AG04450 (cell line): ENCODE results near the gene SORL1. TPM values are rescaled to one million over a fixed set of nuclear protein-coding genes. Genes with fewer than 3 reads are reported as not detected.

Experiments
- CTCF ChIA-PET: fragments of 300-600, 350-600 bp; formaldehyde crosslinking; extraction: SDS; loops from one replicate; lab custom pipeline; 2022; ENCODE audit warnings: antibody characterized with exemption, inconsistent platforms; lab: Charles Lee
- POLR2A ChIA-PET: fragments of 350-600 bp; formaldehyde crosslinking; extraction: SDS; loops from one replicate; lab custom pipeline; 2021; ENCODE audit warnings: antibody characterized with exemption, inconsistent platforms; lab: Yijun Ruan, JAX
- DNase-seq: peaks from one replicate; pipeline ENCODE4 v3.0.0-alpha.2; 2011; ENCODE audit warnings: low read depth, low spot score
- H3K27ac ChIP-seq: one replicate; pipeline ENCODE4 v1.5.1; 2012; ENCODE audit warnings: low read depth, low read length, control low read depth
- H3K27me3 ChIP-seq: one replicate; pipeline ENCODE4 v1.6.0; 2012; ENCODE audit warnings: low read length; ENCODE audit not compliant: control insufficient read depth, insufficient read depth
- H3K4me3 ChIP-seq: 2 replicates; pipeline ENCODE4 v1.5.1; 2011; ENCODE audit warnings: mild to moderate bottlenecking, low read depth, low read length, control low read depth
- H3K9me3 ChIP-seq: 2 replicates; pipeline ENCODE4 v1.5.1; 2012; ENCODE audit warnings: low read length; ENCODE audit not compliant: control insufficient read depth, insufficient read depth
- polyA plus RNA-seq: library from polyadenylated mRNA; depleted of rRNA; stranded (reverse); fragments of >200 nt; gene quantifications from 2 replicates; pipeline ENCODE4 v1.2.3, GENCODE V29; 2011
- TF ChIP-seq, protein P1 (sequence below): IDR thresholded peaks from 2 replicates; pipeline ENCODE4 v1.5.1; 2011; ENCODE audit warnings: low read depth, low read length, control low read depth, inconsistent platforms

SORL1 gene
- polyA plus RNA-seq, 1 experiment = 5.4 TPM

DNA sequence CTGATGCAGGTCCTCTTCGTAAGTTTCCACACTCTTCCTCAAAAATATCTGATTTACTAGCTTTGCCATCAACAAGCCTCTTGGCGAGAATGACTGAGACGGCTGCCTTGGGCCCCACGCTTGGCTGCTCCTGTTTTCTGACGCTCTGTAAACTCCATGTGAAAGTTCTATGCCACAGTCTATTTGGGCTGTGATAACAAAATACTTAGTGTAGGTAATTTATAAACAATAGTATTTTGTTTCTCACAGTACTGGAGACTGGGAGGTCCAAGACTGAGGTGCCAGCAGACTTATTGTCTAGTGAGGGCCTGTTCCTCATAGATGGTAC, 123.8 kb downstream of the SORL1 start:
- CTCF ChIA-PET = no interaction called here
- Histone ChIP-seq H3K27me3 (peaks cover 8% of the 10 kb centered on the region), H3K27ac (no peak overlapping the region), H3K4me3 (no peak overlapping the region), H3K9me3 (peaks cover 3% of the 10 kb centered on the region; the same call in 1 of the 2 replicates)
- DNase-seq = no peak
- TF ChIP-seq, protein P1, sequence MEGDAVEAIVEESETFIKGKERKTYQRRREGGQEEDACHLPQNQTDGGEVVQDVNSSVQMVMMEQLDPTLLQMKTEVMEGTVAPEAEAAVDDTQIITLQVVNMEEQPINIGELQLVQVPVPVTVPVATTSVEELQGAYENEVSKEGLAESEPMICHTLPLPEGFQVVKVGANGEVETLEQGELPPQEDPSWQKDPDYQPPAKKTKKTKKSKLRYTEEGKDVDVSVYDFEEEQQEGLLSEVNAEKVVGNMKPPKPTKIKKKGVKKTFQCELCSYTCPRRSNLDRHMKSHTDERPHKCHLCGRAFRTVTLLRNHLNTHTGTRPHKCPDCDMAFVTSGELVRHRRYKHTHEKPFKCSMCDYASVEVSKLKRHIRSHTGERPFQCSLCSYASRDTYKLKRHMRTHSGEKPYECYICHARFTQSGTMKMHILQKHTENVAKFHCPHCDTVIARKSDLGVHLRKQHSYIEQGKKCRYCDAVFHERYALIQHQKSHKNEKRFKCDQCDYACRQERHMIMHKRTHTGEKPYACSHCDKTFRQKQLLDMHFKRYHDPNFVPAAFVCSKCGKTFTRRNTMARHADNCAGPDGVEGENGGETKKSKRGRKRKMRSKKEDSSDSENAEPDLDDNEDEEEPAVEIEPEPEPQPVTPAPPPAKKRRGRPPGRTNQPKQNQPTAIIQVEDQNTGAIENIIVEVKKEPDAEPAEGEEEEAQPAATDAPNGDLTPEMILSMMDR = no peak
- POLR2A ChIA-PET = no interaction called here

DNA sequence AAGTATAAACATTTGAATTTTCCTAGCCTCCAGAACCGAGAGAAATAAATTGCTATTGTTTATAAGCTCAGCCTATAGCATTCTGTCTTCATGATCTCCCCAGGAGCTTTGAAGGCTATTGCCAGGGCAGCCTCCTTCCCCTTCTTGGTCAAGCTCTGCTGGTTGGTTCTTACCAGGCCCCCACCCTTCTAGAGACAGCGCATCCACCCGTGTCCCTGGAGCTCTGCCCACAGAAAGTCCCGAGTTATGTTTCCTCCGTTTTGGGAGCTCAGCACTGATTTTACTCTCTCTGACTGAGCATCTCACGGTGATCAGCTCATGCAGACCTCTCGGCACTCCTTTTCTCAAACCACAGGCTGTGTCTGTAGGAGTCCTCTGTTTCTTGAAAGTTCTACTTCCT, 124.4 kb downstream of the SORL1 start:
- TF ChIP-seq, protein P1 = no peak
- DNase-seq = no peak
- ChIA-PET CTCF (interaction anchor here (1.9 kb wide), 1 partner anchor 15 kb away, joined by 10 read pairs; no protein-coding TSS in a partner anchor), POLR2A (no interaction called here)
- H3K4me3 ChIP-seq = no peak overlapping the region
- H3K9me3 ChIP-seq = peaks cover 3% of the 10 kb centered on the region; the same call in 1 of the 2 replicates
- H3K27me3 ChIP-seq = peaks cover 8% of the 10 kb centered on the region
- H3K27ac ChIP-seq = no peak overlapping the region

DNA sequence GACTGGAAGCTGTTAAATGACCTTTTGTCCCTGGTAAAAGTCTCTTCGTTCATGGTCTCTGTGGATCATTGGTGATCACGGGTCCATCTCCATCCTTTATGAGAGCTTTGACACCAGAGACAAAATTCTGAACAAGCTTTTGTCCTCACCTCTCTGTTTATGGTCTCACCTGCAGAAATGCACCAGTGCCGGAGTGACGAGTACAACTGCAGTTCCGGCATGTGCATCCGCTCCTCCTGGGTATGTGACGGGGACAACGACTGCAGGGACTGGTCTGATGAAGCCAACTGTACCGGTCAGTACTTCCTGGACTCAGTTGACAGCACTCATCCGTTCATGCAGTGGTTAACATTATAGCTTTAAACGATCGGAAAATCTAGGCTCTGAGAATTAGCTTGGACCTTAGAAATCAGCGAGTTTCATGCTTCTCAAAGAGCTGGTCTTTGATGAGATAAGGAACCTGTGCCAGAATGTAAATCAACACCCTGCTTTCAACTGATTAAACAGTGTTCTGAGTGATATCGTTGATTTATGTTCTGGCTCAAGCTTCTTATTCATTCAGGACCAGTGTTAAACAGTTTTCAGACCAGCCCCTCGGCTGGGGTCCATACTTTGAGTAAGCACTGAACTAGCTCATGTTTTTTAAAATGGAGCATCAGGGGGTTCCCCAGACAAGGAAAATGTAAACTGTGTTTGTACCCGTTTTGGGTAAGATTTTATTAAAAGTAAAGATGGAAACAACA, 125.2 kb downstream of the SORL1 start:
- H3K9me3 ChIP-seq = peaks cover 3% of the 10 kb centered on the region; the same call in 1 of the 2 replicates
- no peak overlapping the region for H3K27ac ChIP-seq
- no peak for DNase-seq
- no peak overlapping the region for H3K4me3 ChIP-seq
- CTCF ChIA-PET = interaction anchor here (0.5 to 1.9 kb wide), 3 partner anchors 14 to 540 kb away, joined by 3 to 10 read pairs (median 3); no protein-coding TSS in a partner anchor
- H3K27me3 ChIP-seq = peaks cover 6% of the 10 kb centered on the region
- TF ChIP-seq, protein P1 = no peak
- POLR2A ChIA-PET = no interaction called here

DNA sequence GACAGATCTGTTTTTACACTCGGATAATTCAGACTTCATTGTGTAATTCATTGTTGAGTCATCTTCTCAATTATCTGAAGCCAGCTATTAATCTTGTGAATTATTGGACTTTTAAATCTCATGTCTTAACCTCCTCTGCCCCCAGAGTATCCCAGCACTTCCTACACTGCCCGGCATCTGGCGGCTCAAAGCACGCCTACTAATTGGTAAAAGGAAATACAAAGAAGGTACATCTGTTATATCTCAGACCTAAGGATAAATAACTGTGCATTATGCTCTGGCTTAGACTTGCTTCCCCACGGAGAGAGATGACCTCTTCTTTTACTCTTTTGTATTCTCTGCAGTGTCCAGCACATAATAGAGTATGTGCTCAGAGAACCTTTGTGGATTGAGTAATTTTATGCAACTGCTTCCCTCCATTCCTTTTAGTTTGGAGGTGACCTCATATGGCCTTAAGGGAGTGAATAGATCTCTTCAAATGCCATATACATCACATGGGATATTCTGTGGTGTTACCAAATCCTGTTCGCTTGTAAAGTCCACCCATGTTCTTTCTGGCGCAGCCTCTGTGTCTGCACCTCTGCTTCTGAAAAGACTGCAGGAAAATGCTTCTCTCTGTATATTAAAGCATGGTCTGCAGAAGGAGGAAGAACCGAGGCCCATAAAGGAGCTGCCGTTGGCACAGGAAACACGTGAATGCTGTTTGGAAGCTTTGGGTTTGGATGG, 126.3 kb downstream of the SORL1 start:
- CTCF ChIA-PET = interaction anchor here (0.7 to 1.9 kb wide), 3 partner anchors 13 to 927 kb away, joined by 3 to 10 read pairs (median 3); no protein-coding TSS in a partner anchor
- POLR2A ChIA-PET = no interaction called here
- TF ChIP-seq, protein P1 = no peak

More for the DNA sequence above, 126.3 kb downstream of the SORL1 start:
- peaks cover 3% of the 10 kb centered on the region for H3K27me3 ChIP-seq
- H3K9me3 ChIP-seq = peaks cover 3% of the 10 kb centered on the region; the same call in 1 of the 2 replicates
- no peak overlapping the region for H3K4me3 ChIP-seq
- no peak overlapping the region for H3K27ac ChIP-seq
- DNase-seq = no peak
